Adrenal gland (tissue), 12 donors: Measurements from ENCODE around the gene APRT. TPM values are rescaled to one million over a fixed set of nuclear protein-coding genes. Genes with fewer than 3 reads are reported as not detected.

Source experiments
- DNase-seq, 7 donors: peaks; one replicate each; pipeline ENCODE4 v3.0.0-alpha.2; 2019 to 2020
- H3K27ac ChIP-seq, 5 donors: fragments of 200-600 bp; sonication (generic) in 4 of 5; 1 replicate in 3 of 5; 2 replicates in 2 of 5; pipeline versions ENCODE4 v1.5.1 to v1.8.0; 2016 to 2020; ENCODE audit warnings: mild to moderate bottlenecking in 1 of 5
- H3K27me3 ChIP-seq: fragments of 200-600 bp; 2 replicates; pipeline ENCODE4 v1.8.0; 2021
- H3K36me3 ChIP-seq, 2 donors: fragments of 200-600 bp; replicated peaks in 1 of 2; 1 replicate in 1 of 2; 2 replicates in 1 of 2; pipeline versions ENCODE4 v1.5.1 to v1.8.0; 2018 to 2022
- H3K4me1 ChIP-seq, 2 donors: fragments of 200-600 bp; replicated peaks in 1 of 2; 1 replicate in 1 of 2; 2 replicates in 1 of 2; pipeline versions ENCODE4 v1.5.1 to v1.8.0; 2018 to 2021
- H3K4me3 ChIP-seq, 4 donors: fragments of 200-600 bp; sonication (generic) in 3 of 4; one replicate each; pipeline ENCODE4 v1.5.1; 2016 to 2018
- H3K9me3 ChIP-seq, 3 donors: fragments of 200-600 bp; sonication (generic) in 1 of 3; replicated peaks in 1 of 3; 1 replicate in 2 of 3; 2 replicates in 1 of 3; pipeline versions ENCODE4 v1.5.1 to v1.8.0; 2016 to 2021
- CTCF ChIP-seq, 6 experiments: fragments of 450-650 bp in 4 of 6; fragments of 200-600 bp in 2 of 6; sonication (generic) in 1 of 6; IDR thresholded peaks; 1 replicate in 5 of 6; 2 replicates in 1 of 6; pipeline versions ENCODE4 v1.5.1 to v1.8.0; 2016 to 2021; ENCODE audit warnings: antibody characterized with exemption in 6 of 6, mild to moderate bottlenecking in 2 of 6, moderate library complexity in 1 of 6
- POLR2A ChIP-seq, 2 donors: fragments of 450-650 bp; IDR thresholded peaks; one replicate each; pipeline ENCODE4 v1.6.1; 2017; ENCODE audit warnings: antibody characterized with exemption in 2 of 2, mild to moderate bottlenecking in 2 of 2, moderate library complexity in 1 of 2
- WGBS, 4 donors: extraction: QIAGEN DNeasy Blood & Tissue Kit in 2 of 4; methylation state at CpG; one replicate each; pipeline versions ENCODE4 v1.1.5 to v1.1.7; 2013 to 2017; 5-methylcytosine and 5-hydroxymethylcytosine counted together
- intact Hi-C, 2 donors: fragments of 100-400 bp; cut with DNase I; formaldehyde crosslinking; loops; one replicate each; pipeline versions ENCODE4 v1.14.1 to v1.15.0; 2022 to 2023
- polyA plus RNA-seq, 3 donors: library from polyadenylated mRNA; stranded (reverse); fragments of 200-250 nt in 2 of 3; fragments of 350-450 nt in 1 of 3; fragmentation: Illumina TruSeq in 1 of 3; extraction: RNeasy Lipid Tissue Mini Kit (QIAGEN cat#74804) in 1 of 3; gene quantifications; one replicate each; pipeline ENCODE4 v1.2.3, GENCODE V29; 2013 to 2014
- total RNA-seq, 9 donors: library from RNA; depleted of rRNA in 4 of 9; stranded (reverse); fragments of >200 nt in 4 of 9; fragments of 120-200 nt in 1 of 9; fragmentation: NEBNext Ultra II Directional in 1 of 9; extraction: Animal tissue kit (Norgen Biotek cat#: 25700) in 1 of 9; gene quantifications; one replicate each; pipeline versions ENCODE4 v1.1.0 to v1.2.4, GENCODE V29; 2013 to 2023
- donor health status: healthy with polysubstance abuse.
- donor health status: Bipolar disorder and iron deficiency.
- donor health status: DM: yes; HTN: yes; CAD: no.
- donor health status: DM: no; HTN: no; CAD: no.
- donor health status: DM: no; HTN: no; CAD: no.
- donor health status: DM: yes; HTN: yes; CAD: no.

APRT gene
- total and polyA plus RNA-seq, 12 donors = 116 to 297 (median 181) TPM

- H3K9me3 ChIP-seq = no peaks in the 10 kb centered on the region
- H3K4me1 ChIP-seq = peaks cover 13 to 25% of the 10 kb centered on the region in 2 donors
- peaks cover 0 to 4% of the 10 kb centered on the region in 2 donors for H3K36me3 ChIP-seq
- no peak overlapping the region for H3K27ac ChIP-seq
- H3K27me3 ChIP-seq = no peaks in the 10 kb centered on the region
- peak in 1 of 7 donors; percentile 63 for DNase-seq
- 79 to 84% (median 80%) methylated on average over 10 to 17 of the region's 17 CpGs for WGBS, 4 donors
- intact Hi-C loops = no loop called here
- TF ChIP-seq CTCF (IDR thresholded peaks at IDR 0.05) = no peak
- TF ChIP-seq POLR2A (IDR thresholded peaks at IDR 0.05) = no peak
- no peak overlapping the region for H3K4me3 ChIP-seq
Observed at GRCh38 chr16:88853325-88853941, 41.7 kb upstream of the APRT start.

- WGBS, 4 donors = 91 to 97% (median 95%) methylated on average over 11 to 19 of the region's 19 CpGs
- peaks cover 0 to 3% of the 10 kb centered on the region in 2 donors for H3K36me3 ChIP-seq
- no peaks in the 10 kb centered on the region for H3K9me3 ChIP-seq
- no peak for DNase-seq
- H3K4me3 ChIP-seq = no peak overlapping the region
- intact Hi-C loops = no loop called here
- H3K27ac ChIP-seq = no peak overlapping the region
- TF ChIP-seq POLR2A (IDR thresholded peaks at IDR 0.05) (no peak), CTCF (IDR thresholded peaks at IDR 0.05) (no peak)
- H3K4me1 ChIP-seq = peaks cover 7 to 18% of the 10 kb centered on the region in 2 donors
- H3K27me3 ChIP-seq = no peaks in the 10 kb centered on the region
Observed at GRCh38 chr16:88851616-88852015, 39.9 kb upstream of the APRT start.

GRCh38 chr16:88850531-88851199 is 38.9 kb upstream of the APRT start:
- 94 to 96% (median 95%) methylated on average over 23 to 33 of the region's 33 CpGs for WGBS, 4 donors
- no peak overlapping the region for H3K4me3 ChIP-seq
- intact Hi-C loops = no loop called here
- H3K27me3 ChIP-seq = no peaks in the 10 kb centered on the region
- H3K4me1 ChIP-seq = peaks cover under 1 to 11% of the 10 kb centered on the region in 2 donors
- TF ChIP-seq POLR2A (IDR thresholded peaks at IDR 0.05) (no peak), CTCF (IDR thresholded peaks at IDR 0.05) (no peak)
- no peak overlapping the region for H3K27ac ChIP-seq
- no peaks in the 10 kb centered on the region for H3K9me3 ChIP-seq
- DNase-seq = no peak
- peaks cover 0 to 3% of the 10 kb centered on the region in 2 donors for H3K36me3 ChIP-seq

- no peaks in the 10 kb centered on the region for H3K9me3 ChIP-seq
- H3K4me1 ChIP-seq = no peaks in the 10 kb centered on the region
- no peak overlapping the region for H3K27ac ChIP-seq
- TF ChIP-seq CTCF (IDR thresholded peaks at IDR 0.05) = no peak
- TF ChIP-seq POLR2A (IDR thresholded peaks at IDR 0.05) = no peak
- 88 to 92% (median 90%) methylated on average over 11 to 21 of the region's 21 CpGs for WGBS, 4 donors
- DNase-seq = no peak
- intact Hi-C loops = no loop called here
- H3K36me3 ChIP-seq = peaks cover 0 to 3% of the 10 kb centered on the region in 2 donors
- no peaks in the 10 kb centered on the region for H3K27me3 ChIP-seq
- no peak overlapping the region for H3K4me3 ChIP-seq
Observed at GRCh38 chr16:88848557-88848956, 36.8 kb upstream of the APRT start.
